IMR-90 (cell line): Measurements from ENCODE around the gene DEGS2.

ENCODE experiments used
- CEBPB ChIP-seq: IDR thresholded peaks from 2 replicates; pipeline ENCODE4 v1.6.1; 2012; ENCODE audit warnings: low read depth, low read length, improper control_type of control experiment
- CHD1 ChIP-seq: IDR thresholded peaks from 2 replicates; pipeline ENCODE4 v1.6.1; 2012; ENCODE audit warnings: low read depth, low read length, improper control_type of control experiment
- CTCF ChIP-seq: conservative IDR thresholded peaks from 2 replicates; pipeline ENCODE4 v1.5.1; 2012; ENCODE audit warnings: mild to moderate bottlenecking, low read depth, low read length, improper control_type of control experiment
- MAZ ChIP-seq: IDR thresholded peaks from 2 replicates; pipeline ENCODE4 v1.6.1; 2012; ENCODE audit warnings: low read depth, mild to moderate bottlenecking, low read length, improper control_type of control experiment, moderate library complexity, borderline replicate concordance
- MXI1 ChIP-seq: IDR thresholded peaks from 2 replicates; pipeline ENCODE4 v1.6.1; 2012; ENCODE audit warnings: low read depth, mild to moderate bottlenecking, low read length, moderate library complexity, borderline replicate concordance
- POLR2A ChIP-seq: IDR thresholded peaks from 2 replicates; pipeline ENCODE4 v1.6.1; 2012; ENCODE audit warnings: mild to moderate bottlenecking, low read depth, low read length
- RAD21 ChIP-seq: IDR thresholded peaks from 2 replicates; pipeline ENCODE4 v1.6.1; 2012; ENCODE audit warnings: low read length, improper control_type of control experiment
- SMC3 ChIP-seq: fragments of 150-350 bp; IDR thresholded peaks from 2 replicates; pipeline ENCODE4 v1.6.1; 2016; ENCODE audit warnings: low read depth, mild to moderate bottlenecking, antibody characterized with exemption, low read length, moderate library complexity
- TF ChIP-seq, protein P1 (sequence below): fragments of 150-350 bp; IDR thresholded peaks from 2 replicates; pipeline ENCODE4 v1.6.1; 2016; ENCODE audit warnings: low read depth, mild to moderate bottlenecking, low read length, moderate library complexity, borderline replicate concordance

DNA sequence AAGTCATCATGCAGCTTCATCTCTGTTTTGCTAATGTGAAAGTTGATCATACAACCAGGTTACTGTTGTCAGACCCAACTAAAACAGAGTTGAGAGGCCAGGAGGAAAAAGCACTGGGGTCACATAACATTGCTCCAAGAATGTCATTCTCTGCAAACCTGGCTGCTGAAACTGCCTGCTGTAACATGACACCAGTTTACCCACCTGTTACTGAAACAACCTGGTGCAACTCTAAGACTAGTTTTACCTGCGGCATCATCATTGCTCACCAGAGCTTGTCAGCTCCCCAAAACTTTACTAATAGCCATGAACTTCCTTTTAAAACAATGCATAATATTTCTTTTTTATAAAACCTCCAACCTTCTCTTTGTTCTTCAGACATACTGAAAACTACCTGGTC, 30.7 kb upstream of the DEGS2 start:
- TF ChIP-seq POLR2A (no peak), CTCF (no peak), CHD1 (no peak), MAZ (no peak), RAD21 (no peak), SMC3 (no peak), MXI1 (no peak), CEBPB (no peak)
- TF ChIP-seq, protein P1, sequence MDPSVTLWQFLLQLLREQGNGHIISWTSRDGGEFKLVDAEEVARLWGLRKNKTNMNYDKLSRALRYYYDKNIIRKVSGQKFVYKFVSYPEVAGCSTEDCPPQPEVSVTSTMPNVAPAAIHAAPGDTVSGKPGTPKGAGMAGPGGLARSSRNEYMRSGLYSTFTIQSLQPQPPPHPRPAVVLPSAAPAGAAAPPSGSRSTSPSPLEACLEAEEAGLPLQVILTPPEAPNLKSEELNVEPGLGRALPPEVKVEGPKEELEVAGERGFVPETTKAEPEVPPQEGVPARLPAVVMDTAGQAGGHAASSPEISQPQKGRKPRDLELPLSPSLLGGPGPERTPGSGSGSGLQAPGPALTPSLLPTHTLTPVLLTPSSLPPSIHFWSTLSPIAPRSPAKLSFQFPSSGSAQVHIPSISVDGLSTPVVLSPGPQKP: no peak
